HCT116 (cell line): ENCODE measurements around the gene GLOD4. TPM values are rescaled to one million over a fixed set of nuclear protein-coding genes. Genes with fewer than 3 reads are reported as not detected.

ENCODE experiments used
- ATAC-seq: fragments of 200-7000 bp; cut with Tn5 transposase; 2 replicates; pipeline ENCODE4 v1.9.1; 2020; ENCODE audit warnings: mild to moderate bottlenecking, moderate library complexity
- BruUV-seq: library from RNA; stranded (reverse); fragments of 400-500 nt; replicated peaks from 2 replicates; lab custom pipeline; 2021; lab: Mats Ljungman, UMichigan
- CTCF ChIA-PET: fragments of 300-600 bp; sonication (Branson Sonifier 250); formaldehyde crosslinking; loops from one replicate; lab custom pipeline; 2021; ENCODE audit warnings: antibody characterized with exemption; lab: Charles Lee
- POLR2A ChIA-PET: fragments of 300-600, 350-600 bp; sonication (Branson Sonifier 250); formaldehyde crosslinking; loops from one replicate; lab custom pipeline; 2021; ENCODE audit warnings: antibody characterized with exemption; lab: Charles Lee
- RAD21 ChIA-PET, 2 experiments: fragments of 300-600 bp; sonication (Branson Sonifier 250); formaldehyde crosslinking; loops; one replicate each; lab custom pipeline; 2023; ENCODE audit warnings: low total read pairs in 2 of 2; ENCODE audit not compliant: uncharacterized antibody in 2 of 2, unreplicated experiment in 2 of 2, low non-redundant PET in 1 of 2; lab: Charles Lee
- DNase-seq: peaks from one replicate; pipeline ENCODE4 v3.0.0-alpha.2; 2010; ENCODE audit warnings: low read depth, low spot score
- H2AFZ ChIP-seq: fragments of 200-600 bp; shearing (Covaris generic), sonication (generic); 2 replicates; pipeline ENCODE4 v1.6.1; 2017; ENCODE audit warnings: low read depth, mixed run types, mixed read lengths, antibody characterized with exemption, low read length; ENCODE audit not compliant: poor library complexity, severe bottlenecking
- H3K27ac ChIP-seq: 2 replicates; pipeline ENCODE4 v1.5.1; 2012; ENCODE audit warnings: low read depth, low read length
- H3K27me3 ChIP-seq: fragments of 200-600 bp; sonication (generic); 2 replicates; pipeline ENCODE4 v1.6.1; 2016; ENCODE audit warnings: mixed run types, low read length, mixed read lengths; ENCODE audit not compliant: insufficient read depth
- H3K36me3 ChIP-seq, 2 experiments: fragments of 200-500 bp in 1 of 2; fragments of 200-600 bp in 1 of 2; sonication (Bioruptor generic) in 1 of 2; sonication (generic) in 1 of 2; 2 replicates each; pipeline versions ENCODE4 v1.5.1 to v1.6.1; 2014 to 2016; ENCODE audit warnings: low read length in 2 of 2, inconsistent platforms in 1 of 2, mixed read lengths in 1 of 2, mixed run types in 1 of 2; ENCODE audit not compliant: insufficient read depth in 2 of 2, control insufficient read depth in 1 of 2
- H3K4me1 ChIP-seq, 2 experiments: fragments of 200-600 bp in 1 of 2; sonication (generic) in 1 of 2; 2 replicates each; pipeline versions ENCODE4 v1.5.1 to v1.6.1; 2012 to 2017; ENCODE audit warnings: low read length in 2 of 2, inconsistent platforms in 1 of 2, mild to moderate bottlenecking in 1 of 2, mixed read lengths in 1 of 2, mixed run types in 1 of 2, moderate library complexity in 1 of 2; ENCODE audit not compliant: insufficient read depth in 2 of 2, control insufficient read depth in 1 of 2
- H3K4me2 ChIP-seq: fragments of 200-600 bp; sonication (generic); 2 replicates; pipeline ENCODE4 v1.6.1; 2017; ENCODE audit warnings: mixed run types, low read length, mixed read lengths
- H3K4me3 ChIP-seq, 2 experiments: fragments of 200-600 bp in 1 of 2; sonication (generic) in 1 of 2; replicated peaks in 1 of 2; 2 replicates each; pipeline ENCODE4 v1.5.1; 2011 to 2016; ENCODE audit warnings: low read length in 2 of 2, control low read depth in 1 of 2, low read depth in 1 of 2, mild to moderate bottlenecking in 1 of 2, mixed read lengths in 1 of 2, mixed run types in 1 of 2
- H3K79me2 ChIP-seq: fragments of 200-600 bp; sonication (generic); 2 replicates; pipeline ENCODE4 v1.6.1; 2017; ENCODE audit warnings: mild to moderate bottlenecking, mixed run types, low read length, moderate library complexity, mixed read lengths; ENCODE audit not compliant: insufficient read depth
- H3K9ac ChIP-seq: fragments of 200-600 bp; sonication (generic); 2 replicates; pipeline ENCODE4 v1.6.1; 2016; ENCODE audit warnings: low read length, mixed read lengths
- H3K9me2 ChIP-seq: fragments of 200-600 bp; sonication (generic), shearing (Covaris generic); 2 replicates; pipeline ENCODE4 v1.6.1; 2017; ENCODE audit warnings: mixed run types, mild to moderate bottlenecking, moderate library complexity; ENCODE audit not compliant: insufficient read depth
- H3K9me3 ChIP-seq, 2 experiments: fragments of 200-500 bp in 1 of 2; fragments of 200-600 bp in 1 of 2; sonication (Bioruptor generic) in 1 of 2; sonication (generic) in 1 of 2; 2 replicates each; pipeline ENCODE4 v1.6.1; 2014 to 2017; ENCODE audit warnings: low read length in 2 of 2, mixed read lengths in 2 of 2, inconsistent platforms in 1 of 2, low read depth in 1 of 2, mild to moderate bottlenecking in 1 of 2, mixed run types in 1 of 2, moderate library complexity in 1 of 2; ENCODE audit not compliant: control insufficient read depth in 1 of 2, insufficient read depth in 1 of 2
- H4K20me1 ChIP-seq: fragments of 200-600 bp; sonication (generic), shearing (Covaris generic); 2 replicates; pipeline ENCODE4 v1.6.1; 2017; ENCODE audit warnings: mixed run types, mild to moderate bottlenecking, moderate library complexity; ENCODE audit not compliant: insufficient read depth
- ATF3 ChIP-seq: IDR thresholded peaks from 2 replicates; pipeline ENCODE4 v1.6.1; 2012
- FOSL1 ChIP-seq: IDR thresholded peaks from 2 replicates; pipeline ENCODE4 v1.6.1; 2012; ENCODE audit warnings: low read depth
- POLR2A ChIP-seq: IDR thresholded peaks from 2 replicates; pipeline ENCODE4 v1.7.0; 2011; ENCODE audit warnings: borderline replicate concordance; ENCODE audit not compliant: insufficient read depth, insufficient read length; ENCODE audit errors: extremely low read depth
- SIN3A ChIP-seq: IDR thresholded peaks from 2 replicates; pipeline ENCODE4 v1.6.1; 2012; ENCODE audit warnings: low read depth
- TCF7L2 ChIP-seq: IDR thresholded peaks from 2 replicates; pipeline ENCODE4 v1.7.0; 2011; ENCODE audit warnings: borderline replicate concordance, inconsistent platforms; ENCODE audit not compliant: insufficient read depth, insufficient read length; ENCODE audit errors: extremely low read depth
- ZBTB33 ChIP-seq: IDR thresholded peaks from 2 replicates; pipeline ENCODE4 v1.6.1; 2011; ENCODE audit warnings: mild to moderate bottlenecking, low read length, moderate library complexity; ENCODE audit not compliant: insufficient replicate concordance; ENCODE audit errors: extremely low read depth
- ZFX ChIP-seq: fragments of 450-650 bp; IDR thresholded peaks from 2 replicates; pipeline ENCODE4 v1.6.1; 2017
- intact Hi-C: fragments of 100-400 bp; cut with micrococcal nuclease; formaldehyde crosslinking; loops from 2 replicates; pipeline ENCODE4 v1.10.0; 2022
- total RNA-seq: library from RNA; stranded (reverse); gene quantifications from one replicate; pipeline ENCODE4 v1.2.1, GENCODE V29; 2021; ENCODE audit not compliant: unreplicated experiment

Gene GLOD4
- total RNA-seq, 1 experiment from 2014 or later = 80.7 TPM

- TF ChIP-seq ZBTB33 = peak; percentile 35
- no peak for TF ChIP-seq ATF3
- TF ChIP-seq POLR2A = peak; percentile 80
- peak; percentile 98 for TF ChIP-seq SIN3A
These were observed at the start of gene GLOD4, which contains the start of gene MRM3 (continued) for GRCh38 chr17:781805-782731.

DNA sequence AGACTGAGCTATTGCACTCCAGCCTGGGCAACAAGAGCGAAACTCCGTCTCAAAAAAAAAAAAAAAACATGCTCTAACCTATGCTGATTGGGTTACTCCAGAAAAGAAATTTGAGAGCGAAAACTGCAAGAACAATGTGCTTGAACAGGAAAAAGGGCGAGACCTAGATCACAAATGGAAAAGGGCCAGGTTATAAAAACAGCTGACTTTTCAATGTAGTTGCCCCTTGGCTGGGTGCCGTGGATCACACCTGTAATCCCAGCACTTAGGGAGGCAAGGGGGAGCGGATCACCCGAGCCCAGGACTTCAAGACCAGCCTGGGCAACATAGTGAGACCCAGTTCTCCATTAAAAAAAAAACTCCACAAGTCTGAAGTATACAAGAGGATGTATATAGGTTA is 48.9 kb upstream of the GLOD4 start:
- TF ChIP-seq ZBTB33 (no peak), FOSL1 (no peak), TCF7L2 (no peak), POLR2A (no peak), ZFX (no peak)
- BruUV-seq = no TSS peak
- ATAC-seq (no peak), DNase-seq (no peak)
- Histone ChIP-seq H3K4me1 (peaks cover 9% of the 10 kb centered on the region in 2 experiments), H3K4me2 (no peak overlapping the region), H3K9ac (no peak overlapping the region), H3K36me3 (no peaks in the 10 kb centered on the region), H2AFZ (no peak overlapping the region), H3K79me2 (peaks cover 42% of the 10 kb centered on the region), H4K20me1 (no peaks in the 10 kb centered on the region), H3K4me3 (no peak overlapping the region), H3K9me3 (no peaks in the 10 kb centered on the region), H3K27ac (no peak overlapping the region), H3K9me2 (no peaks in the 10 kb centered on the region), H3K27me3 (no peaks in the 10 kb centered on the region)
- ChIA-PET CTCF (no interaction called here), RAD21 (no interaction called here), POLR2A (no interaction called here)
- intact Hi-C loops = no loop called here
